GM18951 (cell line): ENCODE data around the gene SNX19.

Experiments
- POLR2A ChIP-seq: IDR thresholded peaks from 4 replicates; pipeline ENCODE4 v1.6.1; 2011; ENCODE audit warnings: mild to moderate bottlenecking; ENCODE audit not compliant: insufficient read length, insufficient read depth; ENCODE audit errors: extremely low read depth
- in situ Hi-C: fragments of 300-500 bp; cut with MboI; formaldehyde crosslinking; loops from one replicate; pipeline ENCODE4 v1.12.0; 2022; ENCODE audit warnings: low sequenced_read_pairs, mixed read lengths, inconsistent platforms; ENCODE audit not compliant: unreplicated experiment

SNX19 gene

DNA sequence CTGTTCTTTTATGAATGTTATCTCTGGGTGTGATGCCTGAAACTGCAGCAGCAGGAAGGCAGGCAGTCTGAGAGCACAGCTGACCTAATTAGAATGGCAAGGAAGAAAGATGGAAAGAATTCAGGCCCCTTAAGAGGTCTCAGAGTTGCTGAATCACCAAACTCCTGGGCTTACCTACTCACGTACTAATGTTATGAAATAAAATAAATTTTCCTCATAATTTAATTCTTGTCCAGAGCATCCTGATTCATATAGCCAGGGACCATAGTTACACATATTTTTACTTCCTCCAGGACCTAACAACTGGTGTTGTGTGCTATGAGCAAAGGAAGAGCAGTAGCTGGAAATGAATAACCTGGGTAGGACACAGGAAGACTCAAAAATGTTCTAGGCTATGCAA lies 41.9 kb downstream of the SNX19 start:
- in situ Hi-C loops = loop anchor here (25.0 kb wide), 1 partner anchor 662 kb away; no protein-coding TSS in a partner anchor

DNA sequence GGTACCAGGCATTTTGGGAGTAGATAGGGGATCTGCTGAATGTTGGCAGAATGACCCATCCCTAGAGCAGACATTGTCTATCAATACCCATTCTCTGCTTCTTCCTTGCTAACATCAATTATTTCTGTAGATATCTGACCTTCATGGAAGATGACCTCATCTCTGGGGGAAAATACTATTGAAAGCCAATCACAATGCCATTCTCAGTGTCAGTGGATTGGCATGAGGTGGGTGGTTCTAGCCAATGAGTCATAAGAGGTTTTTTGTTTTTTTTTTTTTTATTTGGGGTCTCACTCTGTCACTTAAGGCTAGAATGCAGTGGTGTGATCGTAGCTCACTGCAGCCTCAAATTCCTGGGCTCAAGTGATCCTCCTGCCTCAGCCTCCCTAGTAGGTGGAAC lies 42.5 kb downstream of the SNX19 start:
- in situ Hi-C loops = loop anchor here (25.0 kb wide), 1 partner anchor 661 kb away; no protein-coding TSS in a partner anchor
- TF ChIP-seq POLR2A = no peak

More for the DNA sequence above, 41.9 kb downstream of the SNX19 start:
- no peak for TF ChIP-seq POLR2A

DNA sequence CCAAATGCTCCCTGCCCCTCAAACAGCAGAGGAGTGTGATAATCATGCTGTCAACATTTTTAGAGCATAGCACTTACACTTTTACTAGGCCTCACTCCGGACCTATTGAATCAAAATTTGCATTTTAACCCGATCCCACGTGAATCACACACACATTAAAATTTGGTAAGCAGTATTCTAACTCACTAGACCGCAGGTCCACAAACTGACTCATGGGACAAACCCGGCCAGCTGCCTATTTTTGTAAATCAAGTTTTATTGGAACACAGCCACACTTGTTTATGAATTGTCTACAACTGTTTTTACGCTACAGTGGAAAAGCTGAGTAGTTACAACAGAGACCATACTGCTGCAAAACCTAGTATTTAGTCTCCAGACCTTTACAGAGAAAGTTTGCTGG lies 43.3 kb downstream of the SNX19 start:
- no peak for TF ChIP-seq POLR2A
- in situ Hi-C loops = loop anchor here (25.0 kb wide), 1 partner anchor 661 kb away; no protein-coding TSS in a partner anchor

DNA sequence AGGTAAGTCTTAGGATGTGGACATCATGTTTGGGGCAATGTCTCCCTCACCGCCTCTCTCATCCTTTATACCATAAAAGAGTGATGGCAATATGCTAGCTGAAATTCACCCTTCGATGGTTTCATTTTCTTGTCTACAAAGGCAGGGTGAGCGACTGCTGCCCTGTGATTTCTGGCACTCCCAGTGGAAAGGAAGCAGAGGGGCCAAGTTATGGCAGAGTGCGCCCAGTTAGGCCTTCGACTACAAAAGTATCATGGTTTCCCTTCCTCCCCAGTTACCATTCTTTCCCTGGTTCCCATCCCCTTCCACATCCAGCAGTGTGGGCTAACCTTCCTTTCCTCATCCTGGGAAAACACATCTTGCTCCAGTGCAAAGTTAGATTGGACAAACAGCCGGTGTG lies 43.8 kb downstream of the SNX19 start:
- no peak for TF ChIP-seq POLR2A
- in situ Hi-C loops = loop anchor here (25.0 kb wide), 1 partner anchor 660 kb away; no protein-coding TSS in a partner anchor

DNA sequence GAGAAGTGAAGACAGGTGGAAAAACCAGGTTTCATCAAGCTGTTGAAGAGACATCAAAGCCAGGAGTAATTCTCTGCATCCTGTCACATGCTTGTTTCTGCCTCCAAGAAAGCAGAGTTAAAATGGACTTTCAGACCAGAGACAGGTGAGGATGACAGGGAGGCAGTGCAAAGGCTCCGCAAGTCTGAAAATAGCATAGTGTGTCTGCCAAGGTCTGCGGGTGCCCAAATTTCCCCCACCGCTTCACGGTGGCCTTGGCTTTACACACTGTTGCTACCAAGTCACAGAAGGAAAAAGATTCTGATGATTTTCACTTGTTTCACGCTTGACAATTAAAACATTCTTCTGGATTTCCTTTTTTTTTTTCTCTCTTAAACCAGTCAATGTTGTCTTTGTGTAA lies 44.2 kb downstream of the SNX19 start:
- in situ Hi-C loops = loop anchor here (25.0 kb wide), 1 partner anchor 660 kb away; no protein-coding TSS in a partner anchor
- no peak for TF ChIP-seq POLR2A

DNA sequence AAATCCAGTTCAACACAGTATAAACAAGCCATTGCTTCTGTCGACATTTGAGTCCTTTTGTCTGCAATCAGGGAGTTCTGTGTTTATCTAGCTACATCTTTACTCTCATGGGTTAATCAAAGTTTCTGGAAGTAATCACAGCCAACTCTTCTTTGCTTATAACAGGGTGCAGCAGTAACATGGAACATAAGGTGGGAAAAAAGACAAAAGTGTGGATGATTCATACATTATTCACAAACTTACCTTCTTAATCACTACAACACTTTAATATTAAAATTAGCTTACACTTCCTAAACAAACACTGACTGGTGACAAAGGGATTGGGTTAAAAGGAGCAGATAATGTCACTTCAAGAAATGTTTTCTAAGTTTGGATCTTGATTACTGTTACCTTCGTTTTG lies 44.7 kb downstream of the SNX19 start:
- in situ Hi-C loops = loop anchor here (25.0 kb wide), 1 partner anchor 659 kb away; no protein-coding TSS in a partner anchor
- TF ChIP-seq POLR2A = no peak

DNA sequence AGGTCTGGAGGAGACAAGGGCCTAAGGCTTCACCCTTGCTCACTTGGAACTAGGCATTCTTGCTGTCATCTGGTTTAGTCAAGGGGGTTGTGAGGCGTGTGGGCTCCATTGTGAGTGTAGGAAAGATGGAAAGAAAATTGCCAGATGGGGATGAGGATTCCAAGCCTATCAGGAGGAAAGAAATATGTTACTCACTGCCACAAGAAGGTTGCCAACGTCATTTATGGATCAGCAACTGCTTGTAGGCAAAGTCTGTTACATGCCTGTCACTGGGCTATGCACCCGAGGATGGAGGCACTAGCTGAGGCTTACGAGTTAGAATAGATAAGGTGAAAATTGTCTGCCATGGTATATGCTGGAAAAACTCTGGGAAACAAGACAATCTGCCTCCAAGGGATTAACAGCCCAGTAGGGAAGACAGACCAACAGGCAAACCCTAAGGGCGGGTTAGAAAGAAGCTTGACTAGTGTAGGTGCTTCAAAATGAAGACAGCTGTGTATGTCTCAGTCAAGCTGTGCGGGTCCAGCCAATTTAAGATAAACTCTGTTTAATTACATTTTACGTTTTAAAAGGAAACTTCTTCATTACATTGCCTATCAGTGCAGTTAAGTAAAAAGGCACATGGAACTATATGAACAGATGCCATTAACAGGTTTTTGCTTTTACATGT lies 47.4 kb downstream of the SNX19 start:
- no peak for TF ChIP-seq POLR2A
- in situ Hi-C loops = loop anchor here (5.0 to 25.0 kb wide), 2 partner anchors 432 to 657 kb away; no protein-coding TSS in a partner anchor

DNA sequence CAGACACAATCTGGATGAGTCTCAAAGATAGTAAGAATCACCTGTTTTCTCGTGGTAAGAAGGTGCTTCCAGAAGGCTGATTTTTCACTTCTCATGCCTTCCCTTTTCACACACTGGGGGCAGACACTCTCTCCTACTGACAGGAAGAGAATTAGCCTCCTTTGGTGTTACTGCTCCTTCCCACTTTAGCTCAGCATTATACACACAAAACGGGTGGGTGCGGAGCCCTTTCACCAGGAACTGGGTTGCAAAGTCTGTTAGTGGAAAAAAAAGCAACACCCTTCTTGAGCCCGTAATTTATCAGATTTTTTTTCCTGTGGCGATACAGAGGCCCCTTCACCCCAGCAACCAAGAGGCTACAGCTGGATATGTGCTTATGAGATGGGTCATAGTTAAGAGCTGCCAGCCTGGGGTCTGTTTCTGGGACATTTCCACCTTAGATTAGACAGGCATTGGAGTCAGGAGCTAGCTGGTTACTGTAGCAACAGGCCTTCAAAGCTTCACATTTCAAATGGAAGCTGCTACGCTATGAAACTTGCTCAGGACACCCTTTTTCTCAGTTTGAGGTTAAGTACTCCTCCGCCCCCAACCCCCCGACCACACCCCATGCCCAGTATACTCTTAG lies 48.1 kb downstream of the SNX19 start:
- TF ChIP-seq POLR2A = no peak
- in situ Hi-C loops = loop anchor here (5.0 to 25.0 kb wide), 2 partner anchors 431 to 656 kb away; no protein-coding TSS in a partner anchor

DNA sequence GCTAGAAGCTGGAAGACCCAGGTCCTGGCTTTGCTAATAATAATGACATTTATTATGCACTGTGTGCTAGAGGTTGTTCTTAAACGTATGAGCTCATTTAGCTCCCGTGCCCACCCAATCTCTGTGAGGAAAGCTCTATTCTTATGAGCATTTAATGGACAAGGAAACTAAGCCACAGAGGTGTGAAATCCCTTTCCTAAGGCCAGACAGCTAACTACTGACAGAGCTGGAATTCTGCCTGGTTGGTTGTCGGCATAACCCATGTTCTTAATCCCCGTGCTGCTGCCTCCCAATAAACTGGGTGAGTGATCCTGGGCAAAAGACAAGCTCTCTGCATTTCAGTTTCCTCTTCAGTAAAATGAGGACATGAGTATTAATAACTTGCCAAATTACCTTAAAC lies 49.4 kb downstream of the SNX19 start:
- no peak for TF ChIP-seq POLR2A
- in situ Hi-C loops = loop anchor here (5.0 to 25.0 kb wide), 2 partner anchors 430 to 655 kb away; no protein-coding TSS in a partner anchor

DNA sequence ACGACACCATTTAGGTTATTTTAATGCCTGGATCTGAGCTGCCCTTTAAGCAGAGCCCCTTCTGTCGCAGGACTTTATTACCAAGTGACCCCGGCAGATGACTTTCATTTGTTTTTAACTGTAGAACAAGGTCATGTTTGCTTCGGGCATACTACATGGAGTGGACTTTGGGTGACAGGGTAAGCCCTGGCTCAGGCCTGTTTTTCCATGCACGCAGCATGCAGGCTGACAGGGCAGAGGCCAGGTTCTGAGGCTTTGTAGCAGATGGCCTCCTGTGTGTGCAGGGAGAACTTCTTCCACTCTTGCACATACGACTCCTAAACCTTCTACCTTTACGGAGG lies 50.5 kb downstream of the SNX19 start:
- in situ Hi-C loops = loop anchor here (5.0 to 25.0 kb wide), 2 partner anchors 428 to 653 kb away; no protein-coding TSS in a partner anchor
- no peak for TF ChIP-seq POLR2A

DNA sequence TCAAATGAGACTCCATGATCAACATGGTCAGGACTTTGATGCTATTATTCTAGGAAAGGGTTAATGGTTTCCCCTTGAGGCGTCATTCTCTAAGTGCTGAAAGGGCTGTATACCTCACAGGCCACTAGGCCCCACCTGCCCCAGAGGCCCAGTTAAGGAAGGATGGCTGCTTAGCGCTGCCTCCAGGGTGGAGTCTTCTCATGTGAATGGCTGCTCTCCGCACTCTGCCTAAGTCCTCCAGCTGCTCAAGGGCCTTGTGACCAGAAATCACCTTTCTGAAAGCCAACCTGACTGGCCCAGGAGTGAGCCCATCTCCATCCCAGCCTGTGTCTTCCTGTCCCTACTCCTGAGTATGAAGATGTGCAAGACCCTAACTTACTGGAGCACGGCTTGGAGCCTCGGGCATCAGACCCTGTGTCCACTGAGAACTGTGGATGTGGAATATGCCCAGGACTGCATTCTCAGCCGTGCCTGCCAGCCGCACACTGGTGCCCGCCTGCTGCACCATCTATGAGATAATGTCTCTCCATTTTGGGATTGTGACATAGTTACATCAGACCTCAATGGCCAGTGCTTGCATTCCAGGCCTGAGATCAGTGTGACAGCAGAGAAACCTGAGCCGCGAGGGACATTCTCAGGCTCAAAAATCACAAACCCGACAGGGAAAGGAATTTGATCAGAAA lies 51.0 kb downstream of the SNX19 start:
- in situ Hi-C loops = loop anchor here (5.0 to 25.0 kb wide), 2 partner anchors 428 to 653 kb away; no protein-coding TSS in a partner anchor
- TF ChIP-seq POLR2A = no peak

DNA sequence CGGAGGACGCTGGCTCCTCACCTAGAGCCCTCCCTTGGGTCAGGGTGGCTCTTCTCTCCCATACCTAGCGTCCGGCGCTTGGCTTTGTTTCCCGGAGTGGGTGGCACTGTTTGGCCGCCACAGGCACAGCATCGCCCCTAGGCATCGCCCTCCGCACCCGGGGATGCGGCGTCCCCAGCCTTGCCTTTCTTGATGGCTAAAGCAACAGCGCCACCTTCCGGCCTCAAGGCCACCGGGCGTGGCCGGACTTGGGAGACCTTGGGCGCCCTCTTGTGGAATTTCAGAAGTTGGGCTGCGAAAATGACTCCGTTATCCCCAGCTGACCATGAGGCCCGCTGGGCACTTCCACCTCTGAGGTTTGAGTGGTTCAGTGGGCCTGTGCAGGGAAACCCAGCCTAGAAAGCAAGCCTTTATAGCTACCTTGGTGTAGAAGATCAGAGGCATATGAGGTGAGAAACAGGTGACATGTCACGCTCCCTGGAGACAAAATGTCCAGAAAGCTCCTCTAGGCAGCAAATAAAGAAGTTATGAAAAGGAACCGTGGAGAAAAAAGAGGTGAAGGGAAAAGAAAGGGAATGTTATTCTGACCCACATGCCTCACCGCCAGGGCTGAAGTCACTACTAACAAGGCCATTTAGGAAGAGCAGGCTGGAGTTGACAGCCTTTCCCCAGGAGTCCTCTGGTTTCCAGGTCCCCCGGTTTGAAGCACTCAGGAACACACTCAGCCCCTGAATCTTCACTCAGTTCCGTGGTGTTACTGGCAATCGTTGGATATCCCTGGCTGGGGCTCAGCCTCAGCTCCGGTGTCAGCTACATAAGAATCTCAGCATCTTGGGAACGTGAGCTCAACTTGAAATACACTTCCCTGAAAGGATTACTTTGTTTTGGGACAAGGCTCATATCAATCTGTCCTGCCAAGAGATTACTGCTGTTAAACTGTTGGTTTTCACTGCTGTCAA lies 54.1 kb downstream of the SNX19 start:
- TF ChIP-seq POLR2A = no peak
- in situ Hi-C loops = loop anchor here (25.0 kb wide), 1 partner anchor 650 kb away; no protein-coding TSS in a partner anchor
